WTC11 (cell line): ENCODE results near the gene S100PBP. TPM values are rescaled to one million over a fixed set of nuclear protein-coding genes. Genes with fewer than 3 reads are reported as not detected.

Source experiments
- ATAC-seq: fragments of 200-7000 bp; cut with Tn5 transposase; 2 replicates; pipeline ENCODE4 v1.10.0; 2021; ENCODE audit warnings: mild to moderate bottlenecking, moderate library complexity
- CTCF ChIA-PET: fragments of 300-600 bp; sonication (Branson Sonifier 250); formaldehyde crosslinking; loops from one replicate; lab custom pipeline; 2021; ENCODE audit warnings: antibody characterized with exemption; lab: Charles Lee
- POLR2A ChIA-PET: fragments of 350-600 bp; sonication (Branson Sonifier 250); formaldehyde crosslinking; loops from one replicate; lab custom pipeline; 2021; ENCODE audit warnings: antibody characterized with exemption; lab: Charles Lee
- DNase-seq: peaks from one replicate; pipeline ENCODE4 v3.0.0; 2021; ENCODE audit warnings: low spot score
- H3K27ac Mint-ChIP-seq: 2 replicates; pipeline ENCODE4 v1.8.0; 2021; ENCODE audit warnings: mixed read lengths
- H3K27me3 Mint-ChIP-seq: 2 replicates; pipeline ENCODE4 v1.8.0; 2021; ENCODE audit warnings: low read depth, mild to moderate bottlenecking, moderate library complexity, mixed read lengths
- H3K36me3 Mint-ChIP-seq: 2 replicates; pipeline ENCODE4 v1.8.0; 2021; ENCODE audit warnings: mixed read lengths
- H3K4me1 Mint-ChIP-seq: 2 replicates; pipeline ENCODE4 v1.8.0; 2022; ENCODE audit warnings: mixed read lengths
- H3K4me3 Mint-ChIP-seq: 2 replicates; pipeline ENCODE4 v1.8.0; 2021; ENCODE audit warnings: mild to moderate bottlenecking, moderate library complexity, mixed read lengths
- H3K9me3 Mint-ChIP-seq: 2 replicates; pipeline ENCODE4 v1.8.0; 2021; ENCODE audit warnings: mixed read lengths
- ARID4B ChIP-seq: sonication (generic); formaldehyde crosslinking; IDR thresholded peaks from 2 replicates; pipeline ENCODE4 v1.8.0; 2023; ENCODE audit warnings: missing genetic modification reagents, mild to moderate bottlenecking, borderline replicate concordance
- CBFB ChIP-seq: sonication (generic); formaldehyde crosslinking; IDR thresholded peaks from 2 replicates; pipeline ENCODE4 v1.8.1; 2022; ENCODE audit warnings: mild to moderate bottlenecking, low read depth, missing genetic modification reagents
- GABPB1 ChIP-seq: sonication (generic); formaldehyde crosslinking; IDR thresholded peaks from 2 replicates; pipeline ENCODE4 v1.8.1; 2023; ENCODE audit warnings: mild to moderate bottlenecking, missing genetic modification reagents
- NFE2L1 ChIP-seq: sonication (generic); formaldehyde crosslinking; IDR thresholded peaks from 2 replicates; pipeline ENCODE4 v1.8.1; 2023; ENCODE audit warnings: missing genetic modification reagents
- SMAD4 ChIP-seq: sonication (generic); formaldehyde crosslinking; IDR thresholded peaks from 2 replicates; pipeline ENCODE4 v1.8.0; 2022; ENCODE audit warnings: mild to moderate bottlenecking, missing genetic modification reagents
- total RNA-seq: library from RNA; stranded (reverse); gene quantifications from 3 replicates; pipeline ENCODE4 v1.2.3, GENCODE V29; 2021

The S100PBP gene
- total RNA-seq, 1 experiment from 2014 or later, result 62.9 TPM

DNA sequence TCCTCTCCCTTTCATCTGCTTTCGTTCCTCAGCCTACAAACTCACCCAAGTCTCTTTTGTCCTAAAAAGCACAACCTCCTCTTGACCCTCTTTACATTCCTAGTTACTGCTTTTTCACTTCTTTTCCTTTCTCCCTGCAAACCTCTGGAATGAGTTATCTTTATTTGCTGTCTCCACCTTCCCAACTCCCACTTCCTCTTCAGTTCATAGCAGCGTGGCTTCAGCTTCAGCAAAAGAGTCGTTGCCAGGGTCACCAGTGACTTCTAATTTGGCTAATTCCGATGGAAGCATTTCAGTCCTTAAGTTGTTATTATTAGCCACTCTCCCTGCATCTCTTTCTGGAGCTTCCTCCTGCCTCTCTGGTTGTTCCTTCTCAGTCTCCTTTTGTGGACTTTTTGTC, 90.0 kb downstream of the S100PBP start:
- CTCF ChIA-PET, result interaction anchor here (0.7 to 2.8 kb wide), 7 partner anchors 15 to 179 kb away, joined by 3 to 15 read pairs (median 4); no protein-coding TSS in a partner anchor
- no peak overlapping the region for H3K4me3 Mint-ChIP-seq
- DNase-seq, result no peak
- TF ChIP-seq CBFB (CRISPR knock-in tag) (no peak), ARID4B (no peak), SMAD4 (CRISPR knock-in tag) (no peak), GABPB1 (no peak), NFE2L1 (CRISPR knock-in tag) (no peak)
- POLR2A ChIA-PET, result interaction anchor here (0.7 kb wide), 1 partner anchor 13 kb away, joined by 3 read pairs; no protein-coding TSS in a partner anchor
- H3K9me3 Mint-ChIP-seq, result peaks cover 6% of the 10 kb centered on the region
- no peaks in the 10 kb centered on the region for H3K4me1 Mint-ChIP-seq
- no peaks in the 10 kb centered on the region for H3K36me3 Mint-ChIP-seq
- H3K27me3 Mint-ChIP-seq, result peaks cover 25% of the 10 kb centered on the region
- no peak overlapping the region for H3K27ac Mint-ChIP-seq
- no peak for ATAC-seq

Other genes starting within 250 kb of the S100PBP start
- gene ZBTB8OS, start 167.1 kb upstream of the S100PBP start, total RNA-seq, result 56.7 to 60.5 TPM (median 59.0 TPM) in 3 replicates
- 331 to 339 TPM (median 333 TPM) in 3 replicates for gene RBBP4, start 166.4 kb upstream of the S100PBP start, total RNA-seq
- gene SYNC, start 114.9 kb upstream of the S100PBP start, total RNA-seq, result 0.09 to 0.21 TPM (median 0.11 TPM) in 3 replicates
- 142 to 197 TPM (median 154 TPM) in 3 replicates for gene YARS1, start 295 bp upstream of the S100PBP start, total RNA-seq
- gene FNDC5, start 53.3 kb downstream of the S100PBP start, total RNA-seq, result 1.2 to 1.6 TPM (median 1.4 TPM) in 3 replicates
- 1.5 to 2.2 TPM (median 1.9 TPM) in 3 replicates for gene HPCA, start 68.8 kb downstream of the S100PBP start, total RNA-seq
- 20.7 to 29.0 TPM (median 24.9 TPM) in 3 replicates for gene TMEM54, start 83.7 kb downstream of the S100PBP start, total RNA-seq
- 14.8 to 21.9 TPM (median 15.4 TPM) in 3 replicates for gene RNF19B, start 147.2 kb downstream of the S100PBP start, total RNA-seq
- 124 to 132 TPM (median 130 TPM) in 3 replicates for gene AK2, start 219.2 kb downstream of the S100PBP start, total RNA-seq